NCI-H1105 (cell line): ENCODE data around the gene GRB10.

Experiments used
- DNase-seq: peaks from one replicate; lab custom pipeline; 2025; lab: John Stamatoyannopoulos, UW

The GRB10 gene

GRCh38 chr7:50632561-50633413, 149.9 kb downstream of the GRB10 start:
- peak; percentile 29 for DNase-seq

DNA sequence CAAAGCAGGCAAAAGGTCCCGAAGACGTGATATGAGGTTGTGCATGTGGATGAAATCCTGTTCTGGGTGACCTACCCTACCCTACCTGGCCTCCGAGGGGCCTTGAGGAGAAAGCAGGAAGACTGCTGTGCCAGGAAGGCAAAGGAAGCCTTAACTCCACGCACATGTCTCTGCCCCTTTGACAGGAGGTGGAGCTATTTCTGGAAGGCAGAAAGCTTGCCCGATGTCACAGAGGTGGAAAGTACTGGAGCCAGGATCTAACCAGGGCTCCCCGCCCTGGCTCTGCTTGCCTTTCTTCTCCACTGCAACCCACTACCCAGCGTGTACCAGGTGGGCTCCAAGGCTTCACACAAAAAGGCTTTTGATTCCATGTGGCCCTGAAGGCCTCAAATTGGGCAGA, 151.1 kb downstream of the GRB10 start:
- no peak for DNase-seq

DNA sequence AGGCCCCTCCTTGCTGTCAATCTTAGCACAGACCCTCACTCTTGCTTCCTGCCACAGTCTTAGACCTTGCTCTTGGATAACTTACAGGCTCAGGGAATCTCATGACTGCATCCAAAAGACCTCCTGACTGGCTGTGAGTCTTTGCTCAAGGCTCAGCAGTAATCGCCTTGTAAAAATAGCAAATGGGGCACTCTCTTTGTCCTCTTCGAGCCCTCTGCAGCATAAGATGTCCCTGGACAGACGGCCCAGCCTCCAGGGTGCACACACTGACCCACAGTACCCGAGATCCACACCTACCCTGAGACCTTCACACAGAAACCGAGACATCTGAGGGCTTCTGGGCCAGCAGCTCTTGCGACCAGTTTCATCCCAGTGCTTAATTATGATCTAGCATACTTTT, 151.6 kb downstream of the GRB10 start:
- DNase-seq = no peak

- DNase-seq = no peak
Measured at GRCh38 chr7:50629238-50629901, 153.3 kb downstream of the GRB10 start.

- no peak for DNase-seq
Measured at GRCh38 chr7:50628434-50629084, 154.1 kb downstream of the GRB10 start.

- no peak for DNase-seq
Measured at GRCh38 chr7:50627824-50628361, 154.8 kb downstream of the GRB10 start.

- no peak for DNase-seq
Measured at GRCh38 chr7:50626286-50626685, 156.4 kb downstream of the GRB10 start.

DNA sequence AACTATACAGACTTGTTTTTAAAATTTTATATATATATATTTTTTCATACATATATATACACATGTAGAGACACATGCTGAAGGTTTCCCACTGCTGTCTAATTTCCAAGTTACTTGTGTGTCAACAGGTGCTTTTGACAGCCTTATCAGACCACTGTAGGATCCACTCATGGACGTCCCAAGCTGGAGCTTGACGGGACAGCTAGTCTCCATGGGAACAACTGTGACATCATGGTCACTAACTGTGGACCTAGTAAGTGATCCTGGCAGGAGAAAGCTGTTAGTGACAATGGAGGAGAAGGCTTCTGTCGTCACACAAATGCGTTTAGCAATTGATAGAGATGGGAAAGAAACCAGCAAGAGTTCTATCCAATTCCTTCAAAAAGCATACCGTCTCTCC, 157.3 kb downstream of the GRB10 start:
- DNase-seq = no peak

DNA sequence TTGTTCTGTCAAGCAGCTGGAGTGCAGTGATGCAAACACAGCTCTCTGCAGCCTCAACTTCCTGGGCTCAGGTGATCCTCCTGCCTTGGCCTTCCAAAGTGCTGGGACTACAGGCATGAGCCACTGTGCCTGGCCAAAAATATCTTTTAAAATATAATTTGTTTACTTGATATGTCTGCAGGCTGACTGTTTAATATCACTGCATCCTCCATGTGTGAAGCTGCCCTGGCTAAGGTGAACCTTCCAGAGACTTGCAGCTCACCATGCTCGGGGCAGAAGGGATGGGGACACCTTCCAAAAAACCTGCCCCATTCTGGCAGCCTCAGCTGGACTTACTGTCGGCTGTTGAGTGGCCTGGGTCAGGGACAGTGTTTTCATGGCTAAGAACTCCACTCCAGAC, 159.9 kb downstream of the GRB10 start:
- no peak for DNase-seq

DNA sequence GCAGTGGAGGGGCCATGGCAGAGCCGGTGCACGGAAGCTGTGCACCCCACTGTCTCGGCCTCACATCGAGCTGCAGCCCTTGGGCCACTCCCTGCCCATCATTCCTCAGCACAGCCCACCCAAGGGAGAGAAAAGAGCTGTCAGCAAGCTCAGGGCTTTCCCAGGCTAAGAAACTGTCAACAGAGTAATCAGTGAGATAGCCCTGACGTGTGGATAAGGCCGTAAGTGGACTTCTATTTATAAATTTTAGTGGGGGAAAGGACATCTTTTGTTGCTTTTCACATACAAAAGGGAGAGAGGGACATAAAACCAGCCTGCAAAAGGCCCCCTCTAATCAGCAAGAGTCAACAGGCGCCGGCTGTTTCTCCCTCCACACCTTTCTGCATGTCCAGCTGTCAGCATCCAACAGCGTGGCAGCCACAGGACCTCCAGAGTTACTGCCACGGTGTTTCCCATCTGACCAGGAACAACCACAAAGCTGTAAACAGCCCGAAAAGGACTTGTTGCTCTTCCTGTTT, 160.7 kb downstream of the GRB10 start:
- DNase-seq = no peak

DNA sequence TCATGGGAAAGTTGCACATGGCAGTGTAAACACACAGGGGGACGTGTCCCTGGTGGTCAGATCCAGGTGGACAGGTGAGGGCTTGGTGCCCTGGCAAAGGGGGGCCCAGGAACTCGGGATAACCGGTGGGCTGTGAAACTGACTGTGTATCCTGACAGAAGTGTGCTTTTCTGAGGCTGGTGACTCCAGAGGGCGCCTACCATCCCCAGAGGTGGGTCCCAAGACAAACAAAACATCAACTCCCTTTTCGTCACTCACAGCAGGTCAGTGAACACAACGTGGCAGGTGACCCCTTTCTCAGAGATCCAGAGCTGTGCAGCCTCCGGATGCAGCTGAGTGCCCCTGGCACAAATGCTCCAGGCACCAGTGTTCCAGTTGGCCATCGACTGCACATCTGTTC, 161.5 kb downstream of the GRB10 start:
- no peak for DNase-seq

GRCh38 chr7:50620433-50620832, 162.3 kb downstream of the GRB10 start:
- DNase-seq = no peak

- no peak for DNase-seq
Measured at GRCh38 chr7:50619684-50620083, 163.0 kb downstream of the GRB10 start.

DNA sequence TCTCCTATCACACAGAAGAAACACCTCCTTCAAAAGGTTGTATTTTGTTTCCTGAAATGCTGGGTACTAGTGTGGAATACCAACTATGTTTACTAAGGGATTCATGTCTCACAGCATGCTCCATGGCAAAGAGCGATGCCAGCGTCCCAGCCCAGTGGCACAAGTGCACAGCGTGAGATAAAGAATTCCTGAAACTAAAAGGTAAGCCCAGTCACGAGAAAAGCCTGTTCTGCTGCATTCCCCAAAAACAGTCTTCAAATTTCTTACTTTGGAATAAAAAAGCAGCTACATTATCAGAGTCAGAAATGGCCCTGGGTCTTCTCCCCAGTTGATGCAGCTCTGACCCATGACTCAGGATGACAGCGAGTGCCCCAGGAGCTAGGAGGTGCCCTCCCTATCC, 164.4 kb downstream of the GRB10 start:
- DNase-seq = no peak

- DNase-seq = no peak
Measured at GRCh38 chr7:50615519-50616080, 167.1 kb downstream of the GRB10 start.

DNA sequence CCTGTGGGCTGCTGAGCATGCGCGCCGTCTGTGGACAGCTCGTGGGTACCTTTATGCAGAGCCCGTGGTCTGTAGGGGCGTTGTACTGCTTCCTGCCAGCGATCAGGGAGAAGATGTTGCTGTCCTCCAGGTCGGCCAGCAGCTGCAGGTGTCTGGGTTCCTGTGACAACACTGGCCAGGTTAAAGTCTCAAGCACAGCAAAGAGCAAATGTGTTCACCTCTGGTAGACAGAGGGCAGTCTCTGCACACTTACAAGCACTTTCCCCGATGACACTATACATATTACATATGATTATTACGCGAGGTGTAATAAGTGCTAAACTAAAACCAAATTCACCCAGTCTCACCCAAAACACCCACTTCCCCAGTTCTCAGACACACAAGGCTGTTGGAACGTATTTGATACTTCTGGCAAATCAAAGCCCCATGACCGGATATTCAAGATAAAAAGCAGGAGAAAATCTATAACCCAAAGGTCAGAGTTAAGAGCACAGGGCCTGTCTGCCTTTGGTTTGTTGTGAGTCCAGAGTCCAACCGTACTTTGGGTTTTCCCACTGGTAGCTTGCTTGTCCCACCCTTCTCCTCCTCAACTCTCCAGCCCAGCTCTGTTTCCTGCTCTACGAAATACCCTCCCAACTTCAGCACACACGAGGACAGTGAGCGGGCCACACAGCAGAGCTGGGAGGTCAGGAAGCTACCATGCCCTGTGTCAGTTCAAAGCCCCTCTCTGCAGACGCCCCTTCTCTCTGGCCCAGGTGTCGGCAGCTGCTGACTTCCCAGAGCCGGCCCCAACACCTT, 167.8 kb downstream of the GRB10 start:
- DNase-seq = no peak

- DNase-seq = no peak
Measured at GRCh38 chr7:50613473-50613872, 169.2 kb downstream of the GRB10 start.

DNA sequence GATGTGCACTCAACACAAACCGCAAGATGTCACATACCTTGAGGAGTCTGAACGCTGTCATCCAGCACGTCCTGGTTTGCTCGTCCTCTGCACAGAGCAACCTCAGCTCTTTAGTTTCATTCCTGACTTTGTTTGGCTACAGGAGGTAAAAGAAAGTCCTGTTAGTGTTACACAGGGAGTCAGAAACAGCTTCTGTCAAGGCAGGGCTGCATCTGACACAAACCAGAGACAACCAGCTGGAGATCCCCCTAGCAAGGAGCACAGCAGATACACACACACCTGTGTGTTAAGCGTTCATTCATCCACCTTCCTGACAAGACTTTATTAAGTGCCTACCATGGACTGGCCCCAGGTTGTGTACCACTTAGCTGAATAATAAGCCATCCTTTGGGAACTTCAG, 170.0 kb downstream of the GRB10 start:
- no peak for DNase-seq

- no peak for DNase-seq
Measured at GRCh38 chr7:50610521-50611277, 172.0 kb downstream of the GRB10 start.

- no peak for DNase-seq
Measured at GRCh38 chr7:50608196-50608906, 174.3 kb downstream of the GRB10 start.
